ENCODE data around the gene PRKCH.

The PRKCH gene

DNA sequence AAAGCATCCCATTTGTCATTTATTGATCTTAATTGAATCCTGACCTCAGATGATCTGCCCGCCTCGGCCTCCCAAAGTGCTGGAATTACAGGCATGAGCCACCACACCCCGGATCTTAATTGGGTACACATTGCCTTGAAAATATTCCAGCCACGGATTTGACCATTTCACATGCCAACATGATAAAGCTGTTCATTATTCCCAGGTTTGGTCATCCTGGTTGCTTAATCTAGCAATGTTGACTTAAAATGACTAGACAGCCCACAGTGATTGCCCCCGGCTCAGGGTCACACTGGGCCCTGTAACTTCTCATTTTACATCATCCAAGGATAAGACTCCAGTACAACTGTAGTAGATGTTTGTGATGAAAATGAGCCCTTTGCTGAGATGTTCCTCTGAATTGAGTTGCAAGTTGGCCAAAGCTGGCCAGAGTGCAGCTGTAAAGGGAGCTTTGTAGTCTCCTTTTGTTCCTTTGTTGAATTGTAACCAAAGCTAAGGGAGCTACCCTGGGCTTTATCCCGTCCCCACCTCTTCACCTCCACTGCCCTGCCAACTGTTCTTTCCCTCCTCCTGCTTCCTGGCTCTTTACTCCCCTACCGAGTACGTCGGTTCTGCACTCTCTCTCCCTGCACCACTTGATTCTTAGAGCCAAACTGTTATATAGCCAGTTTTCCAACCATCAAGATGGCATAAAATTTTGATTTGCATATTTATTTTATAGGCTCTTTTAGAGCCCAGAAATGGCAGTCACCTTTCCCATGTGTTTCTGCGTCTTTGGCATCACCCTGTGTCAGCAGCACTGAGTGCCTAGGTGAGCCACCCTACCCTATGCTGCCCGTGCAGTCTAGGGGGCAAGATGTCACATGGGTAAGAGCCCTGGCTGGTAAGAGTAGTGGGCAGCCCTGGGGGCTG, 232.6 kb downstream of the PRKCH start:
- DNase-seq (ENCODE audit: low spot score), result no peak

DNA sequence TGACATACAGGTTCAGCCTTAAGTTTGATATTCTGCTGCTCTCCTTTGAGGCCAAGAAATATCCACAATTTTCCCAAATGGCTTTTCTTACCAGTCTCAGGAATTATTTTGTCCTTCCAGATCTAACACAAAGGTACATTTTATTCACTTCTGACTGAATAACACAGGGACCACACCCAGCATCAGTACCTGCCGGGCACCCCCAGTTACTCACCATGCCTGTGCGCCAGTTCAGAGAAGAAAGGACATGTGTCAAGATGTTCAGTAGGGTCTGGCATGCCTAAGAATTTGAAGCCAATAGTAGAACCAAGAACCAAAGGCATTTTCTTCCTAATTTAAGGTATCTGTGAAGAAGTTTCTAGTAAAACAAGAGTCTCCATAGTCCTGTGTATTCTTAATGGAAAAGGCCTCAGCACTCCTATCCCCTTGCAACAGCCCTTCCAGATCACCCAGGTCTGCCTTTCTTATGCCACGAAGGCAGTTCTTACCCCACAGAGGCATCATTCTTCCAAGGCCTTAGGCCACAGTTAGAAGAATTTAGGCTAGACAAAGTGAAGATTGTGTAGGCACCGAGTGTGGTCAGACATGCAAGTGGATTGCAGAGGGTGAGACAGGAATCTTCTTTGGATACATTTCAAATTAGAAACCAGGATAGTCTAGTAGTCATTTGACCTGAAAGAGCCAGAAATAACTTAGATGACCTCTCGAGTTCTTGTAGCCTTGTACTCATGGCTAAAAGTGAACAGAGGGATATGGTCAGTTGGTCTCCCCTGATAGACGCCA, 233.9 kb downstream of the PRKCH start:
- DNase-seq (ENCODE audit: low spot score), result no peak

- DNase-seq (ENCODE audit: low spot score), result no peak
These were observed 235.1 kb downstream of the PRKCH start for GRCh38 chr14:61556455-61556854.

GRCh38 chr14:61557262-61557661, 235.9 kb downstream of the PRKCH start:
- DNase-seq (ENCODE audit: low spot score), result no peak

DNA sequence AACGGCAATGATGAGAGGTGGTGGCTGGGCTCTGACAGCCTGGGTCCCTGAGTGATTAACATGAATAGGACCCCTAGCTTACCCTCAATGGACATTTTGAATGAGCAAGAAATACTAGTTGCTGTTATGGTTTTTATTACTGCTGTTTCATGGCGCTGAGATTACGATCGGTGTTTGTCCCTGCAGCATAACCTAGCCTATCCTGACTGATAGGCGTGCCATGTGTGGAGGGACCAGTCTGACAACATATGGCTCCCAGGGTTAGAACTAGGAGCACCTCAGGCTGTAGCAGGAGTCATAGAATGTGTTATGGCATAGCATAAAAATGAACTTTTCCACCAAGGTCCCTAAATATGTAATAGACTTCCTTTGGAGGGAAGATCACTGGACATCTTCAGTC, 236.5 kb downstream of the PRKCH start:
- no peak for DNase-seq (ENCODE audit: low spot score)

GRCh38 chr14:61558271-61558670, 236.9 kb downstream of the PRKCH start:
- no peak for DNase-seq (ENCODE audit: low spot score)

GRCh38 chr14:61559641-61560201, 238.3 kb downstream of the PRKCH start:
- DNase-seq (ENCODE audit: low spot score), result no peak

DNA sequence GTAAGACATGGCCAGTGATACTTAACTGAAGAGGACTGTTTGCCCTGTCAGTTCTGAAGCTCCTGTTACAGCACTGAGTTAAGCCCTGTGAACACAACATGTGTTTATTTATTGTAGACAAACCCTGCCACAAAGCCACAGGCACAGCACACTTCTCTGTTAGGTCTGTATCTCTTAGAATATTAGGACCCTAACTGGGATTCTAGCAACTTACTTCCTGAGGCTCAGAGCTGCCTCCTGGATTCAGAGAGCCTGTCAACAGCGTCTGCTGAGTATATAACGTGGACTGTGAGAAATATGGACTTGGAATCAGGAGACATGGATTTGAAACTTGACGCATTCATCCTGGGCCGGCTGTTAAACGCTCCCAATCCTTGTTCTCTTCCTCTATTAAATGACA, 238.9 kb downstream of the PRKCH start:
- DNase-seq (ENCODE audit: low spot score), result no peak

DNA sequence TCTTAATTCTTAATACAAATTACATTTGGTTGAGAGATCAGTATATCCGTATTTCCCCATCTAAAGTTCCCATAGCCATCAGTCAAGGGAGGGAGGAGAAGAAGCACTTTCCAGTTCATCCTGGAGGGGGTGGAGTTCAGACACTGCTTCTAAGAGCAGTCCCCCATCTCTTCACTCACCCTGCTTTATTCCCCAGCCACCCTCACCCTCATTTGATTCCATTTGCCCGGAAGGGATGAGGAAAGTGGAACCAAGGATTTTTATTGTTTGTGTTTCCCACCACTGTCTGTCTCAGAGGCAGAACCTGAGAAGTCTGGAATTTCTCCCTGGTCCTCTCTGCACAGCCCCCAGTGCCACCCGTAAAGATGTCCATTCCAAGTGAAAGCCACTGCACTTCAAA, 239.7 kb downstream of the PRKCH start:
- no peak for DNase-seq (ENCODE audit: low spot score)

DNA sequence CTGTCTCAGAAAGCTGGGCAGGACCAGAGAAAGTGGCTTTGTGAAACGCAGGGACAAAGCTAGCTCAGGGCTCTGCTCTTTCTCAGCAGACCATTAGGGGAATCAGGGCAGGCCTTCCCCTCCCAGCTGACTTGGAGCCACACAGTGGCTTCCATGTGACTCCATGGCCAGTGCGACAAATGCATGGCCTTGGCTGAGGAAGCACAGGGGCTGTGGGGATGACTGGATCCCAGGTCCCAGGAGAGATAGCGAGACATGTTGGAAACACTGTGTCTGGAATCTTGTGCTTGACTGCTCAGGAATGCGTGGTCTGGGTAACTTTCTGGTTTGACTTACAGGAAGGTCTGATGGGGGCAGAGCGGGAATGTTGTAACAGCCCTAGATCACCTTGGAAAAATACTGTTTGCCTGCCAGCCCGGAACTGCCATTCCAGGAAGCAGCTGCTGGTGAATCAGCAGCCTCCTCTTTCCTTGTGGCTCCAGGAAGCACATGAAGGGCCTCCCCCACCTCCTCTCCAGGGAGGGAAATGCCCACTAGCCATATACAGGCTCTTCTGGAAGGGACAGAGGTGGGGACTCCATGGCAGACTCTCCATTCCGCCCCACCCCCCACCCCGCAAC, 240.4 kb downstream of the PRKCH start:
- DNase-seq (ENCODE audit: low spot score), result no peak

DNA sequence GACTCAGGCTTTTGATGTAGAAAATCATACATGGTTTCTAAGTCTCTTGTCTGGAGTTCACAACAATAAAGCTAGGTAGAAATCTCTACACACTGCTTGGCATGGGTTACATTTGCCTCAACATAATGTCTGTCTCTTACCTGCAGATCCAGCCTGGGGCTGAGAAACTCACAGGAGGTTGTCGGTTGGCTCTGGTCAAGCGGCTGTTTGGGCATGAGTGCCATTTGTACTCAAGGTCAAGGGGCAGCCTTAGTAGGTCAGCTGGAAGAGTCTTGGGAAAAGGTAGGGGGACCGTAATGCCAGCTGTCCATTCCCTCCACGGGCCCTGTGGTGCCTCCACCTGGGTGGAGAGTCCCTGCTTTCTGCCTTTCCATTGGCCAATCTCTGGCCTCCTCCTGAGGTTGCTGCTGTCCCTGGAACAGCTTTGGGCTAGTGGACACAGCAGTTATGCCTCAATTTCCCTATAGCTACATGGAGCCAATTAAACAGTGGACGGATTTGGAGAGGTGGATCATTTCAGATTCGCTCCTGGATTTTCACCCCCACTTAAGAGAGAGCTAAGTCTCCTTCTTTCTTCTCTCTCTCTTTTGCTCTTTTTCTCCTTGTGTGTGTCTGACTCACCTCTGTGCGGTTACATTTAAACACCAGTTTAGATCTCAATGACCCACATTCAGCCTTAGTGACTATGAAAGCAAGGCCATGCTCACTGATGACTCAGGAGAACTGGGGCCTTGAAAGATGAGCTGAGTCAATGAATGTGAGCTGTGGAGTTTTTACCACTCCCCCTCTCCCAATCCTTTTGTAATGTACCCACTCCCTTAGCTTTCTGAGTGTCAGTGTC, 241.2 kb downstream of the PRKCH start:
- no peak for DNase-seq (ENCODE audit: low spot score)

- no peak for DNase-seq (ENCODE audit: low spot score)
These were observed 241.8 kb downstream of the PRKCH start for GRCh38 chr14:61563162-61563511.

DNA sequence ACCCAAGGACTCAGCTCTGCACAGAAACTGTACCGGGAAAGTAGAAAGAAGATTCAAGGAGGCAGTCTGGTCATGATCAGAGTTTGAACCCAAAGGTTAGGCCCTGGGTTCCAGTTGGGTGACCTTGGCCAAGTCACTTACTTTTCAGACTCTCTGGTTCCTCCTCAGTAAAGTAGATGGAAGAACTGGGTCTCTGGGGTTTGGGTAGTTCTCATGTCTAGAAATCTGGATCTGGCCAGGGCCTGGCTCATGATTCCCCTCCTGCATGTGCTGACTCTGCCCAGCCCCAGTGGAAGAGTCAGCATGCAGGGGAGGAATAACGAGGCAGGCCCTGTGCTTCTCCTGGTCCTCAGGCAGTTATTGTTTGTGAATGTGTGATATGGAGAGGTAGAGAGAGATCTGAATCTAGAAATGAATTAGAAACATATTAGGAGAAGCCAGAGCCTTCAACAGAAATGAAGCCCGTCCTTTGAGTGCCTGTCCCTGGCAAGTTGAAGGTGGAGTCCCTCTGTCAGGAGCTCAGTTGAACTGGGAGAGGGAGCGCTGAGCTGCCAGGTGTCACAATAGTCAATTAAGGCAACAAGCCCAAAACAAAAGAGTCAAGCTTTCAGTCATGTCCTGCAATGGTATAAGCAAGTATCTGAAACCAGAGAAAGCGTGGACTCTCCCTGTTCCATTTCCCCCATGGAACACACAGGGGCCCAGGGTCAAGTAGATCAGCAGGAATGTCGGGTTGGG, 242.7 kb downstream of the PRKCH start:
- no peak for DNase-seq (ENCODE audit: low spot score)

DNA sequence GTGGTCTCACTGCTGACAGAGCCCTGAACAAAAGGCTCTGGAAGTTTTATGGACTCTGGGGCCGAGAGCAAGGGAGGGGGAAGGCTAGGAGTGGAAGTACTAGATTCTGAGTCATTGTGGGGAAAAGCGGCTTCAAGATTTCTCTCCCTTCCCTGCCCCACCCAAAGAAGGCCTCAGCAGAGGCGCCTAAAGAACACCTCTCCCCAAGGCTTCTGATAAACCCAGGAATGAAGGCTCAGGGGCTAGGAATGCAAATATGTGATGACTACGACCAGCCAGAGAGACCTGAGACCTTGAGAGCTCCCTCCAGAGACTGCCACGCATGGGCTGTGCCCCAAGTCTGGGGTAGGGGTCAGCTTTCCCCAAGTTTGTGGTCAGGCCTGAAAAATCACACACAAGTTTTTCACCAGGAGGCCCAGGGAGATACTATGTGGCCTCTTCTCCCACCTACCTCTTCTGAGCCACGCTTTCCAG, 243.3 kb downstream of the PRKCH start:
- no peak for DNase-seq (ENCODE audit: low spot score)

GRCh38 chr14:61565181-61565580, 243.8 kb downstream of the PRKCH start:
- no peak for DNase-seq (ENCODE audit: low spot score)

GRCh38 chr14:61565836-61566536, 244.6 kb downstream of the PRKCH start:
- no peak for DNase-seq (ENCODE audit: low spot score)

DNA sequence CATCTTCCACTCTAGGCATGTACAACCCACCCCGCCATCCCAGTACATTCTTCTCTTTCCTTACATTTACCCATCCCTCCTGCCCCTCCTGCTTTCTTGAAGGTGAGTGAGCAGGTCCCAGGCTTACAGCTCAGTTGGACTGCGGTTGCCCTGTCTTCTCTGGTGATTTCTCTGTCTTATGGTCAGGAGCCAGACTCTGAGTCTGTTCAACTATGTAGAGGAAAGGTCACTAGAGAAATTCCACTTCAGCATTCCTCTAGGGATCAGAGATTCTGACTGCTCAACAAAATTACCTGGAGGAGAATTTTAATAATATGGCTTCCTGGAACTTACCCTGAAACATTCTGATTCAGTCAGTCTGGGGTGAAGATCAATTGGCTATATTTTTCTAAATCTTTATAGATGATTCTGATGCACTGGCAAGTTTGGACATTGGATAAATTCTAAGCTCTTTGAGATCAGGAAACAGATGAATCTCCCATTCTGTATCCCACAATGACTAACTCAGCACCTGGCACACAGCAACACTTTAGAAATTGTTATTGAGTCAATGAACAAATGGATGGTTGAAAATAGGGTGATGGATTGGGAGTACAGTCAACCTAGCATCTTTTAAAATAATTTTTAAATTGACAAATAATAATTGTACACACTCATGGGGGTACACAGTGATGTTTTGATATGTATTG, 245.3 kb downstream of the PRKCH start:
- DNase-seq (ENCODE audit: low spot score), result no peak

GRCh38 chr14:61567838-61568571, 246.6 kb downstream of the PRKCH start:
- no peak for DNase-seq (ENCODE audit: low spot score)

- DNase-seq (ENCODE audit: low spot score), result no peak
These were observed 247.2 kb downstream of the PRKCH start for GRCh38 chr14:61568572-61569011.
